ENCODE measurements around the gene HAO2. TPM values are rescaled to one million over a fixed set of nuclear protein-coding genes. Genes with fewer than 3 reads are reported as not detected.

HAO2 gene
- total RNA-seq, 4 donors from 2014 or later, result 0.30 to 7.0 (median 2.7) TPM

DNA sequence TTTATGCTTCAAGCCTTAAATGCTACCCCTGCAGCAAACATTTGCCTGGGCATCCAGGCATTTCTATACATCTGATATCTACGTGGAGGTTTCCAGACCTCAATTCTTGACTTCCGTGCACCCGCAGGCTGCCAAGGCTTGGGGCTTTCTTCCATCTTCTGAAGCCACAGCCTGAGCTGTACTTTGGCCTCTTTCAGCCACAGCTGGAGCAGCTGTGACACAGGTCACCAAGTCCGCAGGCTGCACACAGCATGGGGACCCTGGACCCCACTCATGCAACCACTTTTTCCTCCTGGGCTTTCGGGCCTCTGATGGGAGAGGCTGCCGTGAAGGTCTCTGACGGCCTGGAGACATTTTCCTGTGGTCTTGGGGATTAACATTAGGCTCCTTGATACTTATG, 5.4 kb upstream of the HAO2 start:
- DNase-seq (ENCODE audit: low spot score in 2 of 2), result no peak
- no peak overlapping the region for H3K4me3 ChIP-seq (ENCODE audit: low read depth, poor library complexity, severe bottlenecking)
- 89 to 92% methylated on average over 7 of the region's 7 CpGs for WGBS, 2 donors
- TF ChIP-seq POLR2A (IDR thresholded peaks at IDR 0.05), result no peak
- TF ChIP-seq, protein P1, sequence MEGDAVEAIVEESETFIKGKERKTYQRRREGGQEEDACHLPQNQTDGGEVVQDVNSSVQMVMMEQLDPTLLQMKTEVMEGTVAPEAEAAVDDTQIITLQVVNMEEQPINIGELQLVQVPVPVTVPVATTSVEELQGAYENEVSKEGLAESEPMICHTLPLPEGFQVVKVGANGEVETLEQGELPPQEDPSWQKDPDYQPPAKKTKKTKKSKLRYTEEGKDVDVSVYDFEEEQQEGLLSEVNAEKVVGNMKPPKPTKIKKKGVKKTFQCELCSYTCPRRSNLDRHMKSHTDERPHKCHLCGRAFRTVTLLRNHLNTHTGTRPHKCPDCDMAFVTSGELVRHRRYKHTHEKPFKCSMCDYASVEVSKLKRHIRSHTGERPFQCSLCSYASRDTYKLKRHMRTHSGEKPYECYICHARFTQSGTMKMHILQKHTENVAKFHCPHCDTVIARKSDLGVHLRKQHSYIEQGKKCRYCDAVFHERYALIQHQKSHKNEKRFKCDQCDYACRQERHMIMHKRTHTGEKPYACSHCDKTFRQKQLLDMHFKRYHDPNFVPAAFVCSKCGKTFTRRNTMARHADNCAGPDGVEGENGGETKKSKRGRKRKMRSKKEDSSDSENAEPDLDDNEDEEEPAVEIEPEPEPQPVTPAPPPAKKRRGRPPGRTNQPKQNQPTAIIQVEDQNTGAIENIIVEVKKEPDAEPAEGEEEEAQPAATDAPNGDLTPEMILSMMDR (IDR thresholded peaks at IDR 0.05), result no peak
- intact Hi-C loops (cut with DNase I; ENCODE audit: low total_unique reads), result no loop called here

DNA sequence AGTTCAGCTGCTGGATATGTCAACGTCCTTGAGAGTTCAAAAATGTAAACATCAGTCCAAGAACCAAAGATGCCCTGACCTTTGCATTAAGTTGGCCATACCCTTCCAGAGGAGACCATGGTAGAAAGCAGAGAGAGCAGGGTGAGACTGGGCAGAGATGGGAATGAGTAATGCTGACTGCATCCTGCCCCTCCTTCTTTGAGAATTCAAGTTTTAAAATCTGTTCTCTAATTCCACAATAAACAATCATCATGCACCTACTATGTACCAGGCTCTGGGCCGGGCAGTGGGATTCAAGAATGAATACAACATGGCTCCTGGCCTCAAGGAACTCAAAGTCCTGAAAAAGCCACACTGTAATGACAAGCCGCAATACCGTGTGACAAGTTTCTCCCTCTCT, 3.9 kb upstream of the HAO2 start:
- 82% methylated on average over 4 of the region's 4 CpGs for WGBS, 2 donors
- intact Hi-C loops (cut with DNase I; ENCODE audit: low total_unique reads), result no loop called here
- TF ChIP-seq, protein P1 (IDR thresholded peaks at IDR 0.05), result no peak
- TF ChIP-seq POLR2A (IDR thresholded peaks at IDR 0.05), result no peak
- no peak overlapping the region for H3K4me3 ChIP-seq (ENCODE audit: low read depth, poor library complexity, severe bottlenecking)
- DNase-seq (ENCODE audit: low spot score in 2 of 2), result no peak

DNA sequence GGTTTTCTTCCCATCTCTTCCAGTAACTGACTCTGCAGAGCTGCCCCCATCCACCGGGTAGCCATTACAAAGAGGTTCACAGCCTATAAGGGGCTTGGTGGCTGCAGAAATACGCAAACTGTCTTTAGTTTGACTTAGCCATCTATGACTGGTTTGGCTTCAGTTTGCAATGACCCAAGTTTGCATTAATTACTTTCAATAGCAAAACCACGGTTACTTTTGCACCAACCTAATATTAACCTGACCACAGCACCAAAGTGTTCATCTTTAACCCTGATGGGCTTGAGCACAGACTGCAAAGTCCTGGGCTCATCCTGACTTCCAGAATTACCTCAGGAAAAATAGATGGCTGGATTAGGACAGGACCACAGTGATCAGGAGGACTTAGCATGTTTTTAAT, 2.2 kb upstream of the HAO2 start:
- WGBS, 2 donors, result 97% methylated on average over 3 of the region's 3 CpGs
- no peak for DNase-seq (ENCODE audit: low spot score in 2 of 2)
- TF ChIP-seq, protein P1 (IDR thresholded peaks at IDR 0.05), result no peak
- TF ChIP-seq POLR2A (IDR thresholded peaks at IDR 0.05), result no peak
- H3K4me3 ChIP-seq (ENCODE audit: low read depth, poor library complexity, severe bottlenecking), result no peak overlapping the region
- intact Hi-C loops (cut with DNase I; ENCODE audit: low total_unique reads), result no loop called here

DNA sequence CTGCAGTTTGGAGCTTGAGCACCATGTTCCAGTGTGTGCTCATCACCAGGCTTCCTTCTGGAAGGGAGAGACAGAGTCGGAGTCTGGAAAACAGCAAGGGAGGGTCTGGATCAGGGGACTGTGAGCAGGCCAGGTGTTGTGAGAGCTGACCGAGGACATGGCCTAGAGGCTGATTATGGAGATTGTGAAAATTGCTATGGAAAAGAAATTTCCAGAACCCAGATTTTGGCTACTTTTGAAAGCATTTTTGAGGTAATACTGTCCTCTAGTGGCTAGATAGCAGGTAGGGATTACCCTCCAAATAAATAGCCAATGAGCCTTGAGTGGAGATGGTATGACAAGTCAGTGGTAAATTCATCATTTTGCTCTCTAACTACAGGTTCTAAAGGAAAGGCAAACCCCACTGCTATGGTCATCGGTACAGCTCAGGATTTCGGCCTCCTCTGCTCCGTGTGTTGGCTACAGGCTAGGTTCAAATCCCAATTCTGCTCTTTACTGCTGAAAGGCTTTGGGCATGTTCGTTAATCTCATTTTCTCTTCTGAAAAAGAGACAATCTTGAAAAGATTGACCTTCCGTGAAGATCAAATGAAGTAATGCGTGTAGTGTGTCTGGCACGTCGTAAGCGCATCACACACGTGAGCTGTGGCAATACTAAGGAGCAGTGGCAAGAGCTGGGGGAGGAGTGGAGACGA, 1.0 kb upstream of the HAO2 start:
- WGBS, 2 donors, result 65 to 72% methylated on average over 13 of the region's 13 CpGs
- intact Hi-C loops (cut with DNase I; ENCODE audit: low total_unique reads), result no loop called here
- DNase-seq (ENCODE audit: low spot score in 2 of 2), result no peak
- no peak overlapping the region for H3K4me3 ChIP-seq (ENCODE audit: low read depth, poor library complexity, severe bottlenecking)
- TF ChIP-seq POLR2A (IDR thresholded peaks at IDR 0.05), result no peak
- TF ChIP-seq, protein P1 (IDR thresholded peaks at IDR 0.05), result peak in 1 of 3 donors; percentile 87

DNA sequence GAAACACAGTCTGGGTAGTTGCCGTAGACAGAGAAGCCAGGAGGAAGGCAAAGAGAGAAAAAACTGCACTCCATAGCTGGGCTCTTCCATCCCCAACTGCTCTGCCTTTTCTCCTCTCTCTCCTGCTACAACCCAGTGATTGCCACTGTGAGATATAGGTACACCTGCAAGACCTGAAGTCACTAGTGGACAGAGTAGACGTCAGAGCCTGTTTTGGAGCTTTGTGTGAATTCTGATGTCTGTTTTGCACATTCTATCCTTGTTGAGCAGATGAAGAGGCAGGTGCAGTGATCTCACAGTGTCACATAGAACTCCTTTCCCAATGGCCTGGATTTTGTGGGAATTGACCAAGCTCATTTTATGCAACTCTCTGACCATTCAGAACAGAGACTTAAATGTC, 2.2 kb downstream of the HAO2 start:
- no peak for DNase-seq (ENCODE audit: low spot score in 2 of 2)
- H3K4me3 ChIP-seq (ENCODE audit: low read depth, poor library complexity, severe bottlenecking), result no peak overlapping the region
- 94 to 98% methylated on average over 2 of the region's 2 CpGs for WGBS, 2 donors
- intact Hi-C loops (cut with DNase I; ENCODE audit: low total_unique reads), result no loop called here
- TF ChIP-seq, protein P1 (IDR thresholded peaks at IDR 0.05), result no peak
- no peak for TF ChIP-seq POLR2A (IDR thresholded peaks at IDR 0.05)

DNA sequence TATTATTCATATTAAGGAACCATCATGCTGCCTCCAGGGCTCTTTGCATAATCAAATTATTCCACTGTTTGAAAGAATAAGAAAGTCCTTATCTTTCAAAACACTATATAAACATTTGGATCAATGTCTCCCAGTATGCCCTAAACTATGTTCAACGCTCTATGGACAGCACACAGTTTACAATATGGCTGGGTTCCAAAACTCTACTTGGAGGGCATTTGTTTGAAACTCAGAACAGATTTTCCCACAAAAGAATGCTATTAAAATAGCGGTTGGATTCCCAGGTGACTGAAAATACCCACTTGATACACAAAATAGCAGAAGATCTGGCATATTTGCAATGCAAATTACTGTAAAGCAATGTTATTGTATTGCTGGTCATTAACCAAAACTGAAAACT, 3.2 kb downstream of the HAO2 start:
- no peak overlapping the region for H3K4me3 ChIP-seq (ENCODE audit: low read depth, poor library complexity, severe bottlenecking)
- WGBS, 2 donors, result 56 to 65% methylated on average over 2 of the region's 2 CpGs
- DNase-seq (ENCODE audit: low spot score in 2 of 2), result no peak
- TF ChIP-seq, protein P1 (IDR thresholded peaks at IDR 0.05), result no peak
- no peak for TF ChIP-seq POLR2A (IDR thresholded peaks at IDR 0.05)
- intact Hi-C loops (cut with DNase I; ENCODE audit: low total_unique reads), result no loop called here

Data from lower leg skin (tissue), 4 donors.